ENCODE results near the gene ALPK3. TPM values are rescaled to one million over a fixed set of nuclear protein-coding genes. Genes with fewer than 3 reads are reported as not detected.
"Not testable (repeated sequence)": the region's sequence is repeated elsewhere in the genome, so short reads cannot be mapped to it uniquely, and the experiment has no call there.

The ALPK3 gene
- total and polyA plus RNA-seq, 9 of the 15 experiments (the other 6 are each of a cell fraction or from before 2014, with no cell fraction given): 0.04 to 1.0 (median 0.07) TPM; not detected in 2

DNA sequence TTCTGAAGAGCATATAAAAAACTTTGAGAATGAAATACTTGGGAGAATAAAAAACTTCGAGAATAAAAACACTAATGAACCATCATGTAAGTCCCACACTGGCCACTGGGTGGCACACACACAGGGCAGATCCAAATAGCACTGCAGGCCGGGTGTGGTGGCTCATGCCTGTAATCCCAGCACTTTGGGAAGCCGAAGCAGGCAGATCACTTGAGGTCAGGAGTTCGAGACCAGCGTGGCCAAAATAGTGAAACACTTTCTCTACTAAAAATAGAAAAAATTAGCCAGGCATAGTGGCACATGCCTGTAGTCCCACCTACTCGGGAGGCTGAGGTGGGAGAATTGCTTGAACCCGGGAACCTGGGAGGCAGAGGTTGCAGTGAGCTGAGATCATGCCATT is 28.5 kb downstream of the ALPK3 start:
- CTCF ChIA-PET (ENCODE audit: low intra/inter-chr PET ratio); in situ Hi-C loops (cut with MboI): not testable (repeated sequence)
- TF ChIP-seq ZSCAN29 (IDR thresholded peaks at IDR 0.05) (peak; percentile 43; the same call in 1 of the 2 replicates), RAD21 (CRISPR knock-in tag; conservative IDR thresholded peaks at IDR 0.05 in 1 of 2, IDR thresholded peaks at IDR 0.05 in 1 of 2) (peak in 1 of 2 experiments; percentile 64; a peak in 2 of 4 replicates), CBX3 (IDR thresholded peaks at IDR 0.05; ENCODE audit: borderline replicate concordance in 1 of 2, low read length in 2 of 2) (0 out of 3 replicates have a peak, but pooled peaks of 1 of the 2 experiments have one; percentile 21), SMC3 (conservative IDR thresholded peaks at IDR 0.05; ENCODE audit: insufficient read depth, low read depth, low read length) (0 out of 2 replicates have a peak, but pooled peaks have one; percentile 18), KLF16 (IDR thresholded peaks at IDR 0.05) (0 out of 2 replicates have a peak, but pooled peaks have one; percentile 33)
- TF ChIP-seq, protein P1, sequence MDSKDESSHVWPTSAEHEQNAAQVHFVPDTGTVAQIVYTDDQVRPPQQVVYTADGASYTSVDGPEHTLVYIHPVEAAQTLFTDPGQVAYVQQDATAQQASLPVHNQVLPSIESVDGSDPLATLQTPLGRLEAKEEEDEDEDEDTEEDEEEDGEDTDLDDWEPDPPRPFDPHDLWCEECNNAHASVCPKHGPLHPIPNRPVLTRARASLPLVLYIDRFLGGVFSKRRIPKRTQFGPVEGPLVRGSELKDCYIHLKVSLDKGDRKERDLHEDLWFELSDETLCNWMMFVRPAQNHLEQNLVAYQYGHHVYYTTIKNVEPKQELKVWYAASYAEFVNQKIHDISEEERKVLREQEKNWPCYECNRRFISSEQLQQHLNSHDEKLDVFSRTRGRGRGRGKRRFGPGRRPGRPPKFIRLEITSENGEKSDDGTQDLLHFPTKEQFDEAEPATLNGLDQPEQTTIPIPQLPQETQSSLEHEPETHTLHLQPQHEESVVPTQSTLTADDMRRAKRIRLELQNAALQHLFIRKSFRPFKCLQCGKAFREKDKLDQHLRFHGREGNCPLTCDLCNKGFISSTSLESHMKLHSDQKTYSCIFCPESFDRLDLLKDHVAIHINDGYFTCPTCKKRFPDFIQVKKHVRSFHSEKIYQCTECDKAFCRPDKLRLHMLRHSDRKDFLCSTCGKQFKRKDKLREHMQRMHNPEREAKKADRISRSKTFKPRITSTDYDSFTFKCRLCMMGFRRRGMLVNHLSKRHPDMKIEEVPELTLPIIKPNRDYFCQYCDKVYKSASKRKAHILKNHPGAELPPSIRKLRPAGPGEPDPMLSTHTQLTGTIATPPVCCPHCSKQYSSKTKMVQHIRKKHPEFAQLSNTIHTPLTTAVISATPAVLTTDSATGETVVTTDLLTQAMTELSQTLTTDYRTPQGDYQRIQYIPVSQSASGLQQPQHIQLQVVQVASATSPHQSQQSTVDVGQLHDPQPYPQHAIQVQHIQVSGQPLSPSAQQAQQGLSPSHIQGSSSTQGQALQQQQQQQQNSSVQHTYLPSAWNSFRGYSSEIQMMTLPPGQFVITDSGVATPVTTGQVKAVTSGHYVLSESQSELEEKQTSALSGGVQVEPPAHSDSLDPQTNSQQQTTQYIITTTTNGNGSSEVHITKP (IDR thresholded peaks at IDR 0.05; ENCODE audit: partially characterized antibody): peak; percentile 59
- TF ChIP-seq, protein P2, sequence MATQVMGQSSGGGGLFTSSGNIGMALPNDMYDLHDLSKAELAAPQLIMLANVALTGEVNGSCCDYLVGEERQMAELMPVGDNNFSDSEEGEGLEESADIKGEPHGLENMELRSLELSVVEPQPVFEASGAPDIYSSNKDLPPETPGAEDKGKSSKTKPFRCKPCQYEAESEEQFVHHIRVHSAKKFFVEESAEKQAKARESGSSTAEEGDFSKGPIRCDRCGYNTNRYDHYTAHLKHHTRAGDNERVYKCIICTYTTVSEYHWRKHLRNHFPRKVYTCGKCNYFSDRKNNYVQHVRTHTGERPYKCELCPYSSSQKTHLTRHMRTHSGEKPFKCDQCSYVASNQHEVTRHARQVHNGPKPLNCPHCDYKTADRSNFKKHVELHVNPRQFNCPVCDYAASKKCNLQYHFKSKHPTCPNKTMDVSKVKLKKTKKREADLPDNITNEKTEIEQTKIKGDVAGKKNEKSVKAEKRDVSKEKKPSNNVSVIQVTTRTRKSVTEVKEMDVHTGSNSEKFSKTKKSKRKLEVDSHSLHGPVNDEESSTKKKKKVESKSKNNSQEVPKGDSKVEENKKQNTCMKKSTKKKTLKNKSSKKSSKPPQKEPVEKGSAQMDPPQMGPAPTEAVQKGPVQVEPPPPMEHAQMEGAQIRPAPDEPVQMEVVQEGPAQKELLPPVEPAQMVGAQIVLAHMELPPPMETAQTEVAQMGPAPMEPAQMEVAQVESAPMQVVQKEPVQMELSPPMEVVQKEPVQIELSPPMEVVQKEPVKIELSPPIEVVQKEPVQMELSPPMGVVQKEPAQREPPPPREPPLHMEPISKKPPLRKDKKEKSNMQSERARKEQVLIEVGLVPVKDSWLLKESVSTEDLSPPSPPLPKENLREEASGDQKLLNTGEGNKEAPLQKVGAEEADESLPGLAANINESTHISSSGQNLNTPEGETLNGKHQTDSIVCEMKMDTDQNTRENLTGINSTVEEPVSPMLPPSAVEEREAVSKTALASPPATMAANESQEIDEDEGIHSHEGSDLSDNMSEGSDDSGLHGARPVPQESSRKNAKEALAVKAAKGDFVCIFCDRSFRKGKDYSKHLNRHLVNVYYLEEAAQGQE (IDR thresholded peaks at IDR 0.05; ENCODE audit: borderline replicate concordance): peak; percentile 38; the same call in 1 of the 2 replicates
- TF ChIP-seq, protein P2 (CRISPR knock-in tag; IDR thresholded peaks at IDR 0.05; ENCODE audit: low read depth): not testable (repeated sequence)

More for the DNA sequence above, 28.5 kb downstream of the ALPK3 start:
- H3K27me3 ChIP-seq (ENCODE audit: control insufficient read depth in 2 of 2, insufficient read depth in 2 of 2, low read length in 2 of 2); H4K20me1 ChIP-seq (replicated peaks; ENCODE audit: control insufficient read depth, insufficient read depth, low read length); H3K4me2 ChIP-seq (ENCODE audit: insufficient read depth, low read length); H2AFZ ChIP-seq (ENCODE audit: low read depth, low read length); H3K9me1 ChIP-seq (ENCODE audit: control insufficient read depth, insufficient read depth, low read length); H3K9ac ChIP-seq (ENCODE audit: insufficient read depth in 1 of 2, low read depth in 2 of 2, low read length in 2 of 2); H3K4me3 ChIP-seq; H3K79me2 ChIP-seq (ENCODE audit: control insufficient read depth, insufficient read depth, low read length); H3K36me3 ChIP-seq (ENCODE audit: control insufficient read depth, insufficient read depth, low read length); H3K27ac ChIP-seq (ENCODE audit: extremely low read depth, low read depth, low read length); BruUV-seq (replicated peaks); H3K9me3 ChIP-seq (replicated peaks; ENCODE audit: control insufficient read depth, insufficient read depth, low read depth, low read length); H3K4me1 ChIP-seq (replicated peaks in 1 of 2; ENCODE audit: control insufficient read depth in 2 of 2, insufficient read depth in 2 of 2, low read length in 2 of 2): not testable (repeated sequence)
- FAIRE-seq (peak; percentile 89), DNase-seq (ENCODE audit: extremely low read depth in 1 of 4, low spot score in 3 of 4) (peak; percentile 48 to 72 (median 52)), ATAC-seq (peak; percentile 85)
- 18% methylated on average over 7 of the region's 7 CpGs for WGBS (ENCODE audit: insufficient coverage, low coverage, missing lambda C conversion rate)
- POLR2A ChIA-PET: interaction anchor here (0.6 to 1.1 kb wide), 3 partner anchors 8 to 152 kb away, joined by 3 read pairs; no protein-coding TSS in a partner anchor
- intact Hi-C loops (cut with micrococcal nuclease): loop anchor here (5.0 kb wide), 1 partner anchor 82 kb away; no protein-coding TSS in a partner anchor

Data from K562 (cell line).